Kasumi-1 (cell line): ENCODE data around the gene C4B.

Source experiments
- DNase-seq, 2 experiments: peaks; one replicate each; lab custom pipeline; 2025; lab: John Stamatoyannopoulos, UW

Gene C4B

DNA sequence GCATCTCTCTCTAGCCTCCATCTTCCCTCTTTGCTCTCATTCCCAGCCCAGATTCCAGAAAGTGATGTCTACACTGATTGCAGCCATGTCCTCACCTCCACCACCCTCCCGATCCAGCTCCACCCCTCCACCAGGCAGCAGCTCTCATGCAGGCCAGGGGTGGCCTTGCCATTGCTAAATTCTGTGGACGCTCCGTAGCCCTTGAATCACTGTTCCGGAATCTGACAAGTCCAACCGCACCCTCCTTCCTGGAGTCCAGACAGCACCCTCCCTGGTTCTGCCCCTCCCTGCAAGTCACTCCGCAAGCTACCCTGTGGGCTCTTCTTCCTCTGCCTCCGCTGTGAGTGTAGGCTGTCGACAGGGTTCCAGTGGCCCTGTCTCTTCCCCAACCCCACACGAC is 68.3 kb downstream of the C4B start:
- DNase-seq, result no peak

DNA sequence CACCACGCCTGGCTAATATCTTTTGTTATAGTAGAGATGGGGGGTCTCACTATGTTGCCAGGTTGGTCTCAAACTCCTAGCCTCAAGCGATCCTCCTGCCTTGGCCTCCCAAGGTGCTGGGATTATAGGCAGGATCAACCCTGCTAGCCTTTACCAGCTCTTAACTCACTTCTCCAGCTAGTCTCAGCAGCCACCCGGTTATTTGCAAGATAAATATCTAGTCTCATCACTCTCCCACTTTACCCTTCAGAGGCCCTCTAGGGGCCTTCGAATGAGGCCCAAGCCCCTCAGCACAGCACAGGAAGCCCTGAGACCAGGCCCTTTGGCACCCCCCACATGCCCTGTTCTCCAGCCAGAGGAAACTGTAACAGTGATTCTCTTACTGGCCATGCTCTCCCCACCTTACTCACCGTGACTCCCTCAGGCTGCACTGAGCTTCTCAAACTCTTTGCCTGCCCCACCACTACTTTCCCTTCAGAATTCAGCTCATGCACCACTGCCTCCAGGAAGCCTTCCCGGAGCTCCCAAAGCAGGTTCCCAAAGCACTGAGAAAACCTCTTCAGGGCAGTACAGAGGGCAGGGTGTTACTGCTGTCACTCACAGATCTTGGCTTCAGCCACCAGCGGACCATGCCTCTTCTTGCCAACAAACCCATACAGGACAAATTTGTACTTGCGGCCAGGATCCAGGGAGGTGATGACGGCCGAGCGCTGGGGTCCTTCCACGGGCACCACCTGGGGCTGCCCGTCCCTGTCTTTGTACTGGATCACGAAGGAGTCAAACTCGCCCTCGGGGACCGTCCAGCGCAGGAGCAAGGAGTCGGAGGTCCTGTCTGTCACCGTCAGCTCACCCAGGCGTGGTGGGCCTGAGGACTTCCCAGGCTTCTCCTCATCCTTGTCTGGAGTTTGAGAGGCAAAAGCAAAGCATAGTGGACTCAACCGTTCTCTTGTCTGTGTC is 69.5 kb downstream of the C4B start:
- no peak for DNase-seq

DNA sequence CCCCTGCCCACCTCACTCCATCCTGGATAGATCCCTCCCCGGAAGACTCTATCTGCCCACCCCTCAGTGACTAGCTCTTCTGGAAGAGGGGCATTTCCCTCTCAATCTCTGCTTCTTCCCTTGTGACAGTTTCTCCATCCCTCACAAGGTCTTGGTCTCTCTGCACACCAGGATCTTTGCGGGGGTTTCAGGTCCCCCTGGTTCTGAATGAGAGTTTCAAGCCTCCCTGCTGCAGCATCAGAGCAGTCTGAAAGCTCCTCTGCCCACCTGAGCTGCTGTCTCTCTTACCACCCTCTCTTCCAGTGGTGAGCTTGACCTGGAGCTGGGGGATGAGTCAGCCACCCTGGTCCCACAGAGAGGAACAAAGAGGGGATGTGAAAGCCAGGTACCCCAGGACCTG is 70.2 kb downstream of the C4B start:
- no peak for DNase-seq
